Liver (tissue), 3 donors: ENCODE measurements around the gene PMM2.

Source experiments
- EGR1 ChIP-seq, 2 donors: IDR thresholded peaks; 2 replicates each; pipeline ENCODE4 v1.6.1; 2016 to 2018; ENCODE audit warnings: antibody characterized with exemption in 2 of 2, low read depth in 2 of 2
- FOXA1 ChIP-seq: IDR thresholded peaks from 2 replicates; pipeline ENCODE4 v1.6.1; 2016; ENCODE audit warnings: antibody characterized with exemption
- GABPA ChIP-seq, 2 donors: IDR thresholded peaks in 1 of 2; conservative IDR thresholded peaks in 1 of 2; 2 replicates each; pipeline ENCODE4 v1.6.1; 2016; ENCODE audit warnings: antibody characterized with exemption in 2 of 2, mild to moderate bottlenecking in 1 of 2, moderate library complexity in 1 of 2
- NR2F2 ChIP-seq: IDR thresholded peaks from 2 replicates; pipeline ENCODE4 v1.6.1; 2016; ENCODE audit warnings: antibody characterized with exemption
- RAD21 ChIP-seq, 2 donors: IDR thresholded peaks; 2 replicates each; pipeline ENCODE4 v1.6.1; 2016; ENCODE audit warnings: antibody characterized with exemption in 2 of 2, mild to moderate bottlenecking in 2 of 2
- RXRA ChIP-seq, 2 donors: IDR thresholded peaks; 2 replicates each; pipeline ENCODE4 v1.6.1; 2017 to 2018; ENCODE audit warnings: antibody characterized with exemption in 2 of 2, mild to moderate bottlenecking in 1 of 2
- SP1 ChIP-seq: IDR thresholded peaks from 2 replicates; pipeline ENCODE4 v1.6.1; 2018; ENCODE audit warnings: antibody characterized with exemption, mild to moderate bottlenecking
- TAF1 ChIP-seq: conservative IDR thresholded peaks from 2 replicates; pipeline ENCODE4 v1.6.1; 2016; ENCODE audit warnings: antibody characterized with exemption, mild to moderate bottlenecking
- YY1 ChIP-seq: IDR thresholded peaks from 2 replicates; pipeline ENCODE4 v1.6.1; 2016; ENCODE audit warnings: antibody characterized with exemption, mild to moderate bottlenecking
- TF ChIP-seq, protein P1 (sequence below): fragments of 150-350 bp; IDR thresholded peaks from 2 replicates; pipeline ENCODE4 v1.5.1; 2017; ENCODE audit warnings: improper control_type of control experiment, low read depth, low read length; ENCODE audit not compliant: missing input control
- TF ChIP-seq, protein P2 (sequence below): IDR thresholded peaks from 2 replicates; pipeline ENCODE4 v1.6.1; 2016; ENCODE audit warnings: antibody characterized with exemption, mild to moderate bottlenecking
- TF ChIP-seq, protein P3 (sequence below): IDR thresholded peaks from 2 replicates; pipeline ENCODE4 v1.6.1; 2016; ENCODE audit warnings: antibody characterized with exemption
- TF ChIP-seq, protein P4 (sequence below): IDR thresholded peaks from 2 replicates; pipeline ENCODE4 v1.6.1; 2016; ENCODE audit warnings: antibody characterized with exemption
- donor health status: healthy.
- donor health status: healthy.

DNA sequence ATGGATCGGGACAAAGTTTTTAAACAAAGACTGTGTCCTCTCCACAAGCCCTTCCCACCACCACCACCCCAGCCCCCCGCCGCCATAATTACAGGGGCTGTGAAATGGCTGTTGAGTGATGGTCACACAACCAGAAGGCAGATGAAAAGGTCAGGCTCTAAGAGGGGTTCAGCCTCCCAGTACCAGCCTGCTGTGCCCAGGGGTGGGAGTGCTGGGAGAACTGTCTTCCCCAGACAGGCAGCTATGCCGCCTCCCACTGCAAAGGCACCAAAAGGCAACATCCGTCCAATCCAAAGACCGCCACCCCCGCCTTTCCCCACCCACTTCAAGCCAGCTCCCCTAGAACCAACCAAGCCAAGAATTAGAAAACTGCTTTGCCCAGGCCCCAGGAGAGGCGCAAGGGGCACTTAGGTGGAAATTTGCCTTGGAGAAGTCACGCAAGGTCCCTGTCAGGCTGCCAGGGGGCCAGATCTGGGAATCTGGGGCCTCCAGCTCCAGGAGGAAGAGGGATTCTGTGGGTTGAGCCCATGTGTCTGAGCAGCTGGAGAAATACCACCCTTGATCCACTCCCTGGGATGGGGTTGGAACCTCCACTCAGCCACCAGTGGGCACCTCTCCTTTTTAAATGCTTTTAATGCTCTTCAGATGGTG, 56.8 kb downstream of the PMM2 start:
- TF ChIP-seq, protein P1, sequence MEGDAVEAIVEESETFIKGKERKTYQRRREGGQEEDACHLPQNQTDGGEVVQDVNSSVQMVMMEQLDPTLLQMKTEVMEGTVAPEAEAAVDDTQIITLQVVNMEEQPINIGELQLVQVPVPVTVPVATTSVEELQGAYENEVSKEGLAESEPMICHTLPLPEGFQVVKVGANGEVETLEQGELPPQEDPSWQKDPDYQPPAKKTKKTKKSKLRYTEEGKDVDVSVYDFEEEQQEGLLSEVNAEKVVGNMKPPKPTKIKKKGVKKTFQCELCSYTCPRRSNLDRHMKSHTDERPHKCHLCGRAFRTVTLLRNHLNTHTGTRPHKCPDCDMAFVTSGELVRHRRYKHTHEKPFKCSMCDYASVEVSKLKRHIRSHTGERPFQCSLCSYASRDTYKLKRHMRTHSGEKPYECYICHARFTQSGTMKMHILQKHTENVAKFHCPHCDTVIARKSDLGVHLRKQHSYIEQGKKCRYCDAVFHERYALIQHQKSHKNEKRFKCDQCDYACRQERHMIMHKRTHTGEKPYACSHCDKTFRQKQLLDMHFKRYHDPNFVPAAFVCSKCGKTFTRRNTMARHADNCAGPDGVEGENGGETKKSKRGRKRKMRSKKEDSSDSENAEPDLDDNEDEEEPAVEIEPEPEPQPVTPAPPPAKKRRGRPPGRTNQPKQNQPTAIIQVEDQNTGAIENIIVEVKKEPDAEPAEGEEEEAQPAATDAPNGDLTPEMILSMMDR, result no peak
- TF ChIP-seq RAD21 (IDR thresholded peaks at IDR 0.05) (no peak), GABPA (IDR thresholded peaks at IDR 0.05 in 1 of 2, conservative IDR thresholded peaks at IDR 0.05 in 1 of 2) (no peak), EGR1 (IDR thresholded peaks at IDR 0.05; ENCODE audit: low read depth in 2 of 2) (no peak), YY1 (no peak), FOXA1 (no peak), SP1 (no peak), TAF1 (no peak), NR2F2 (no peak), RXRA (IDR thresholded peaks at IDR 0.05) (no peak)
- TF ChIP-seq, protein P2, sequence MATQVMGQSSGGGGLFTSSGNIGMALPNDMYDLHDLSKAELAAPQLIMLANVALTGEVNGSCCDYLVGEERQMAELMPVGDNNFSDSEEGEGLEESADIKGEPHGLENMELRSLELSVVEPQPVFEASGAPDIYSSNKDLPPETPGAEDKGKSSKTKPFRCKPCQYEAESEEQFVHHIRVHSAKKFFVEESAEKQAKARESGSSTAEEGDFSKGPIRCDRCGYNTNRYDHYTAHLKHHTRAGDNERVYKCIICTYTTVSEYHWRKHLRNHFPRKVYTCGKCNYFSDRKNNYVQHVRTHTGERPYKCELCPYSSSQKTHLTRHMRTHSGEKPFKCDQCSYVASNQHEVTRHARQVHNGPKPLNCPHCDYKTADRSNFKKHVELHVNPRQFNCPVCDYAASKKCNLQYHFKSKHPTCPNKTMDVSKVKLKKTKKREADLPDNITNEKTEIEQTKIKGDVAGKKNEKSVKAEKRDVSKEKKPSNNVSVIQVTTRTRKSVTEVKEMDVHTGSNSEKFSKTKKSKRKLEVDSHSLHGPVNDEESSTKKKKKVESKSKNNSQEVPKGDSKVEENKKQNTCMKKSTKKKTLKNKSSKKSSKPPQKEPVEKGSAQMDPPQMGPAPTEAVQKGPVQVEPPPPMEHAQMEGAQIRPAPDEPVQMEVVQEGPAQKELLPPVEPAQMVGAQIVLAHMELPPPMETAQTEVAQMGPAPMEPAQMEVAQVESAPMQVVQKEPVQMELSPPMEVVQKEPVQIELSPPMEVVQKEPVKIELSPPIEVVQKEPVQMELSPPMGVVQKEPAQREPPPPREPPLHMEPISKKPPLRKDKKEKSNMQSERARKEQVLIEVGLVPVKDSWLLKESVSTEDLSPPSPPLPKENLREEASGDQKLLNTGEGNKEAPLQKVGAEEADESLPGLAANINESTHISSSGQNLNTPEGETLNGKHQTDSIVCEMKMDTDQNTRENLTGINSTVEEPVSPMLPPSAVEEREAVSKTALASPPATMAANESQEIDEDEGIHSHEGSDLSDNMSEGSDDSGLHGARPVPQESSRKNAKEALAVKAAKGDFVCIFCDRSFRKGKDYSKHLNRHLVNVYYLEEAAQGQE, result no peak
- TF ChIP-seq, protein P3, sequence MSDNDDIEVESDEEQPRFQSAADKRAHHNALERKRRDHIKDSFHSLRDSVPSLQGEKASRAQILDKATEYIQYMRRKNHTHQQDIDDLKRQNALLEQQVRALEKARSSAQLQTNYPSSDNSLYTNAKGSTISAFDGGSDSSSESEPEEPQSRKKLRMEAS, result no peak
- TF ChIP-seq, protein P4, sequence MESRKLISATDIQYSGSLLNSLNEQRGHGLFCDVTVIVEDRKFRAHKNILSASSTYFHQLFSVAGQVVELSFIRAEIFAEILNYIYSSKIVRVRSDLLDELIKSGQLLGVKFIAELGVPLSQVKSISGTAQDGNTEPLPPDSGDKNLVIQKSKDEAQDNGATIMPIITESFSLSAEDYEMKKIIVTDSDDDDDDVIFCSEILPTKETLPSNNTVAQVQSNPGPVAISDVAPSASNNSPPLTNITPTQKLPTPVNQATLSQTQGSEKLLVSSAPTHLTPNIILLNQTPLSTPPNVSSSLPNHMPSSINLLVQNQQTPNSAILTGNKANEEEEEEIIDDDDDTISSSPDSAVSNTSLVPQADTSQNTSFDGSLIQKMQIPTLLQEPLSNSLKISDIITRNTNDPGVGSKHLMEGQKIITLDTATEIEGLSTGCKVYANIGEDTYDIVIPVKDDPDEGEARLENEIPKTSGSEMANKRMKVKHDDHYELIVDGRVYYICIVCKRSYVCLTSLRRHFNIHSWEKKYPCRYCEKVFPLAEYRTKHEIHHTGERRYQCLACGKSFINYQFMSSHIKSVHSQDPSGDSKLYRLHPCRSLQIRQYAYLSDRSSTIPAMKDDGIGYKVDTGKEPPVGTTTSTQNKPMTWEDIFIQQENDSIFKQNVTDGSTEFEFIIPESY, result no peak
